NCI-H2081 treated with DMSO at 0.1 percent for 48 hours (cell line): ENCODE data around the gene ADGRD2.

ENCODE experiments used
- DNase-seq: peaks from one replicate; lab custom pipeline; 2025; lab: John Stamatoyannopoulos, UW

ADGRD2 gene

GRCh38 chr9:124498040-124498439 is 47.8 kb downstream of the ADGRD2 start:
- DNase-seq, result no peak

DNA sequence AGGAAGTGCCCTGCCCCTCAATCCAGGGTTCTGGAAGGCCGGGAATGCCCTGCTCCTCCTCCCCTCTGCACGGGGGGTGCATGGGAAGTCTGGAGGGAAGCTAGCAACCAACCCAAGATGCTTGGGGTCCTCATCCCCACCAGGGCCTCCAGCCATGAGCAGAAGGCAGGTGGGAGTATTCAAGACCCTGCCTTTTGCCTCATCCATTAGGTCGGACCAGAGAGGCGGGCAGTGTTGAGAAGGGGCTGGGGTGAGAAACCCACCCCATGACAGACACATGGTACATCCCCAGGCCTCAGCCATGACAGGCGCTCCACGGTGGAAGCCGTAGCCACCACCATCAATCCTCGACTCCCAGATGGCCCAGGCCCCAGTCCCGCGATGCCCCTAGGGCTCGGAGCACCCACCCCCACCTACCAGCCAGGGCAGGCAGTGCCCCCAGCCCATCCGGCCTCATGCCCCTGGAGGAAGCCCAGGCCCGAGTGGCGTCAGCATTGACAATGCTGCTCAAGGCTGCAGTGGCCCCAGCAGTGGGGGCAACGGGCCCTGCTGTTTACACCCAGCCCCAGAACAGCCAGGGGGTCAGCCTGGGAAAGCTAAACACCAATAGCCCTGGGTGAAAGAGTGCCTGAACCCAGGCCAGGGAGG is 48.4 kb downstream of the ADGRD2 start:
- no peak for DNase-seq

DNA sequence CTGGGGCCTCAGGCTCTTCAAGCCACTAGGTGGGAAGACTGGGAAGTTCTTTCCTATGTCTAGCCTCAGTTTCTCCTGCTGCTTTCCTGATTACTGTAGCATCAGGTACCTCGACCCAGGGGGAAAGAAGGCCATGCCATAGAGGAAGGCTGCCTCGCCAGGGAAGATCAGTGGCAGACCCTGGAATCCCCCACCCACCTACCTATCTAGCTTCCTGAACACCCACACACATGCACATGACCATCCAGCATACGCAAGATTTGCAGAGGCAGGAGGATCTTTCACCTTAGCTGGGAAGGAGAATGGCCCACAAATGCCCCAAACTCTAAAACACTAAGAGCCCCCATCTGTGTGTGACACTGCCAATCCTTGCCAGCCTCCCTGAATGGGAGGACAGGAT is 49.0 kb downstream of the ADGRD2 start:
- DNase-seq, result no peak

DNA sequence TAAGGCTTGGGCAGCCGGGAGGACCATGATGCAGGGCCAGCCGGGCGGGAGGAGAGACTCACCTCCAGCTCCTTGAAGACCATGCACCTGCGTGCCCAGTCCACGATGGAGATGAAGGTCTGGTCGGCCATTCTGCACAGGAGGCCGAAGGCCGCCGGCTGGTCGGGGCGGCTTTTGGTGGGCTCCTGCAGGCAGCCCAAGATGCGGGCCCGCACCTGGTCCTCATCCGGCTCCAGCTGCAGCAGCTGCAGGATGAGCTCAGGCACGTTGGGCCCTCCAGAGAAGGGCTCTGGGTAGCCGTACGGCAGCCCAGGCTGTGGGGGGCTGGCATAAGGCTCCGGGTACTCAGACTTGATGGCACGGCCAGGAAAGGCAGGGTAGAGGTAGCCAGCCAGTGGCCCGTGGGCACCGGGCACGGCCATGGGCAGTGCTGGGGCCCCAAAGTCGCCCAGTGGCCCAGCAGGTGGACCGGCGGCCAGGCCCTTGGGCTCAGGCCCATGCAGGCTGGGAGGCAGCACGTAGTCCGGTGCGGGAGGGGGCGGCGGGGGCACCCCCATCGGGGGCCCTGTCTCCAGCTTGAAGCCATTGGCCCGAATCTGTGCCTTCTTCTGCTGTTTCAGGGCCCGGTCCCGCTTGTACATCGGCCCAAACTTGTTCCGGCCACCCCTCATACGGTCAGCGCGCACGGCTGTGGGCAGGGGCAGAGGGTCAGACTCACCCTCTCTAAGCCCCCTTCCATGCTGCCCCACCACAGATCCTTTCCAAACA is 50.0 kb downstream of the ADGRD2 start:
- DNase-seq, result no peak

GRCh38 chr9:124500796-124501611 is 50.8 kb downstream of the ADGRD2 start:
- no peak for DNase-seq

GRCh38 chr9:124501771-124502320 is 51.6 kb downstream of the ADGRD2 start:
- no peak for DNase-seq

DNA sequence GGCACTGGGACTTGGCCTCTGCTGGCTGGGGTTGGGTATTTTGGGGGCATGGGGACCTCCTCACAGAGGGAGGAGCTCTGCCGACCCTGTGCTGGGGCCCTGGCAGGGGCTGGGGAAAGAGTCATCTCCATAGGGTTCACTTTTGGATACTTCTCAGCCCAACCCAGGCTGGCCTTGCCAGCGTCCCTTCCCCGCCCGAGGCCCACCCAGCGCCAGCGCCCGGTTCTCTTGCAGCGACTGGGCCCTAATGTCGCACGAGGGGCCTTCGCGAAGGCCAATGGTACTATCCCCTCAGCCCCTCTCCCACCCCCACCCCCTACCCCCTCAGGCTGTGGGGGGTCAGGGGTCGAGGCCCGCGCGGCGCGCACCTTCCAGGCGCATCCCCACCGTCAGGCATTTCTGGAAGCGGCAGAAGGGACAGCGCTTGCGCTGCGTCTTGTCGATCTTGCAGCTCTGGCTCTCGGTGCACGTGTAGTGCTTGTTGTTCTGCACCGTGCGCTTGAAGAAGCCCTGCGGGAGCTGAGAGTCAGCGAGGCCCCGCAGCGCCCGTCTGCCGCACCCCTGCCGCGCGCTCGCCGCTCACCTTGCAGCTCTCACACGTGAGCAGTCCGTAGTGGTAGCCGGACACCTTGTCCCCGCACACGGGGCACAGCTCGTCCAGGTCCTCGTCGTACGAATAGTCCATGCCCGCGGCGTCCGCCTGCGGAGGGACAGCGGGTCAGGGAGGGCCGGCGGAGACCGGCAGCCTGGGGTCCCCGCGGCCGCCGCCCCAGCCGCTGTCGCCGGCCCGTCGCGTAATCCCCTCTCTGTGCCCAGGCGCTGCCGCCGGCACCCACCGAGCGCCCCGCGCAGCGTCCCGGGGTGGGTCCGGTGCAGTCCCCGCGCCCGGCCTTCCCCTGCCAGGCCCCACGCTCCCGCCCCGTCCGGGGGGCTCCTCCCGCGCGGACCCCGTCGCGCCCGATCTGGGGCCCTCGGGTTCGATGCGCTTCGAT is 52.8 kb downstream of the ADGRD2 start:
- DNase-seq, result no peak

DNA sequence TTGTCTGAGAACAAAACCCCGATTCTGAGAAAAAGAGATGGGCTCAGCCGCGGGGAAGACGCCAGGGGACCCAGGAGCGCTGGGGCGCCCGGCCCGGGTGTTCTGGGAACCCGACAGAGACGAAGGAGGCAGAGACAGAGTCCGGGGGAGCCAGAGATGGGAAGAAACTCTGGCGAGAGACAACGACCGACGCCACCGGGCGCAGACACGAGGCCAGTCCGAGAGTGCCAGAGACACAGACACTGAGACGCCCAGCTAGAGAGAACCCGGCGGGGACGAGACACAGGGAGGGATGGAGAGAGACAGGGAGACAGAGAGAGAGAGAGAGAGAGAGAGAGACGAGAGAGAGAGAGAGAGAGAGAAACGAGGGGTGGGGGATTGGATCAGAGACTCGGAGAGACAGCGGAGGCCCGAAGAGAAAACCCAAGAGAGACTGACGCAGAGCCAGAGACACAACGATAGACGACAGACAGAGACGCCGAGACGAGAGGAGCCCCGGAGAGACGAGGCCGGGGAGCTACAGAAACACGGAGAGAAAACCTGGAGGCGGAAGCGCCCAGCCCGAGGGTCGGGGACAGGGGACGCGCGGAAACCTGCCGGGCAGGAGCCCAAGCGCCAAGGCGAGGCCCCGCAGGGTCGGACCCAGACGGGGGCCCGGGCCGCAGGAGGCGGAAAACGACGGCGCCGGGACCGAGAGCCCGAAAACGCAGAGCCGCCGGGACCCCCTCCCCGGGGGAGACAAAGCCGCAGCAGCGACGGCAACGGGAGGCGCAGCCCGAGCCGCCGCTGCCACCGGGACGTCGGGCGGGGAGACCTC is 53.7 kb downstream of the ADGRD2 start:
- no peak for DNase-seq

GRCh38 chr9:124504530-124505005 is 54.3 kb downstream of the ADGRD2 start:
- no peak for DNase-seq

- no peak for DNase-seq
Measured at GRCh38 chr9:124505006-124505900, 55.0 kb downstream of the ADGRD2 start.

DNA sequence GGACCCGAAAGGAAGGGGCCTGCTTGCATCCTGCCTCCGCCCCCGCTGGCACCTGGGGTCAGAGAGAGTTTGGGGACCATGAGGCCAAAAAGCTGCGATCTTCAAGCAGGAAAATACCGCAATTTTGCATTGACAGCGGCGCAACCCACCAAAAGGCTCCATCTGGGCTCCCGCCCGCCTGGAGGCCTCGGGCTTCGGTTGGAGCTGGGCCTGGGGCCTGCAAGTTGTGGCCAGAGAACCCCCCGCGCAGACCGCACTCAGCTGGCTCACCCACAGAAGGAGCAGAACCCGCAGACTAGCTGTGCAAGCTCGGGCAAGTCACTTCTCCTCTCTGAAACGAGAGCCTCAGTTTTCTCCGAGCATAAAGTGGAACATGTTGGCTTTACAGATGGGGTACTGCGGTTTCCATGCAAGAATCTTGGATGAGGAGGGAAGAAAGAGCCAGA is 55.7 kb downstream of the ADGRD2 start:
- DNase-seq, result no peak

DNA sequence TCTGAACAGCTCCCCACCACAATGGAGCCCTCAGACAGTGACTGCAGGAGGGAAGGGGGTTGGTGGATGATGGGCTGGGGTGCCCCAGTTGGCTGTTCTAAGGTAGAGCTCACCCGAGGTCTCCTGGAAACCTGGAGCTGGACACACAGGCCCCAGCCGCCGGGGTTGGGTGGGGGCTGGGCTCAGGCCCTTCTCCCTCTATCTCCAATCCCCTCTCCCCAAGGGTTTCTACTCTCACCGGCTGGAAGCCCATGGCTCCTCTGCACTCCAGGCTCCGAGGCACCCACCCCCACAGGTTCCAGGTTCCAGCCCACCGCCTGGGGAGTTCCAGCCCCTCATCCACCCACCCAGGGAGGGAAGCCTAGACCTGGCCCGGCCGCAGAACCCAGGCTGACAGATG is 56.2 kb downstream of the ADGRD2 start:
- DNase-seq, result no peak

DNA sequence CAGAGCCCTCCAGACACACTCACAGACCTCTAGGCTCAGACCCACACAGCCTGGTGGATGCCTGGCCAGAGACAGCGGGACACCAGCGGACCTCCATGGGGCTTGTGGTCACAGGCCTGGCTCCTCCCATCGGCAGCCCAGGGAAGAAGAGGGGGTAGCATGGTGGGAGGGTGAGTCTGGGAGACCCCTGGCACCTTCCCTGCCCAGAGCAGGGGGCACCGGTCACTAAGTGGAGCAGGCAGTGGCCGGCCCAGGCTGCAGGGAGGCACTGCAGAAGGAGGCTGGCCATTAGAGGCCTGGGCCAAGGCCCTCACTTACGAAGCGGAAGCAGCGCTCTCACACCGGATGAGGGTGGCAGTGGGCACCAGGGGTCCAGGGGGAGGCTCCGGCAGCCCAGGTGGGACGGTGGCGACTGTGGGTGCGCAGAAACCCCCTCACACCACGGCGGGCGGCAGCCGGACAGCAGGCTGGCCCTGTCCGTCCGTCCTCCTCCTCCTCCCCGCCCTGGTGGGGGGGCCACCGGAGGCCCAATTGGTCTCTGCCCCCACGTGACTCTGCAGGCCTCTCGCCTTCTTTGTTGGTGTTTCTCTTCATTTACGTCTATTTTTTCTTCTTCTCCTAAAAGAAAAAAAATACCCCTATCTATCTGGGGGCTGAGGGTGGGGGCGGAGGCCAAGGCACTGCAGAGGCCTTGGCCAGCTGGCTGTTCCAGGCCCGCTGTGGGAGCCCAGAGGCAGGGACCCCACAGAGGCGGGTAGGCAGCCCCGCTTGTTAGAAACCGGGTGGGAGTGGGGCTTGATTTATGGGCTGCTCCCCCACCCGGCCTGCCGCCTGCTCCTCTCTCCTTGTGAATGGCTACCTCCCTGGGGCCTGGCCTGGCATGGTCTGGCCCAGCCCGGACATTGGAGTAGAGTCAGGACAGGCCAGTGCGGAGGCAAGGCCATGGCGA is 57.0 kb downstream of the ADGRD2 start, which contains the start of gene NR5A1:
NR5A1 (minus strand) TSS at position 469 of the 949 bp plus-strand sequence. CDS start 4,004 bp downstream, outside the sequence.
- no peak for DNase-seq

GRCh38 chr9:124507880-124508423 is 57.7 kb downstream of the ADGRD2 start:
- DNase-seq, result no peak

DNA sequence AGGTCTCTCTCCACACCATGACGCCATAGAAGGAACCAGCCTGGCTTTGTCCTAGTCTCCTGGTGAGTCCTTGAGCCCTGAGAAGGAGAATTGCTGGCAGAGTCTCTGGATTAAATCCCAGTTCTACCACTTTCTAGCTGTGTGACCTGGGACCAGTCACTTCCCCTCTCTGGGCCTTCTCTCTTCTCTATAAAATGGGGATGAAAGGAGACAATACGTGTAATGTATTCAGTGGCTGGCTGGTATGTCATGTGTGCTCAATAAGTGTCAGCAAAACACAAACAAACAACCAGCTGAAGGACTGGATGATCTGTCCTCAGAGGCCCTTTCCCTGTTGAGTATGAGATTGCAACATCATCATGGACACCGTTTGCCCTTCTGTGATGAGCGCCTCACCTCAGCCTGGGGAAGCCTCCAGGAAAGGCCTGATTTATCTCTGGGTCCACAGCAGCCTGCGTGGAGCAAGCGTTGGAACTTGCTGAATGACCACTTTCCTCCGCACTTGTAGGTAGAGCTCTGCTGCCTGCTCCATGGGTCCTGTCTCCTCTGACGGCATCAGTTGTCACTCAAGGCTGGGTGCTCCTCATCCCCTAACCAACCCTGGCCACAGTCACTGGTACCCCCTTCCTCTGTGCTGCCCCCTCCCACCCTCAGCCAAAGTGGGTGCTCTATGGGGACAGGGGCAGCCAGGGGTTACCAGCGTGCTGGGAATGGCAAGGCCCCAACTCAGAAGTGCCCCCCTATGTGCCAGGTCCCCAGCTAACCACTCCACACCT is 60.6 kb downstream of the ADGRD2 start:
- DNase-seq, result no peak

DNA sequence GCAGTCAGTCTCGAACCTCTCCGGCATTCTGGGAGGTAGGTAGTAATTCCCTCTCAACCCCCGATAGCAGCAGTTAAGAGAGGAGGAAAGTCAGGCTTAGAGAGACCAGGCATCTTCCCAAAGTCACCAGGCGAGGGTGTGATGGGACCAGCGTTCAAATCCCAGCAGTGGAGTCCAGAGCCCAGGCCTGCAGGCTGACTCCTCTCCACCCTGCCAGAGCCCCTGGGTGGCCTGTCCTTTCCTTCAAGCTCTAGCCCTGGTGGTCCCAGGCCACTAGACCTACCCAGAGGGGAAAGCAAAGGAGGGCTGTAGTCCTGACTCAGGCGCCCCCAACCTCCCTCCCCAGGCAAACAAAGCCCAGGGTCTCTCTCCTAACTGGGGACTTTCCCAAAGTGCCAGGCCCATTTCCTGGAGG is 61.2 kb downstream of the ADGRD2 start:
- no peak for DNase-seq
